ENCODE results near the gene CGB7. TPM values are rescaled to one million over a fixed set of nuclear protein-coding genes. Genes with fewer than 3 reads are reported as not detected.

The CGB7 gene
- total RNA-seq, 1 donor = under 0.01 TPM

DNA sequence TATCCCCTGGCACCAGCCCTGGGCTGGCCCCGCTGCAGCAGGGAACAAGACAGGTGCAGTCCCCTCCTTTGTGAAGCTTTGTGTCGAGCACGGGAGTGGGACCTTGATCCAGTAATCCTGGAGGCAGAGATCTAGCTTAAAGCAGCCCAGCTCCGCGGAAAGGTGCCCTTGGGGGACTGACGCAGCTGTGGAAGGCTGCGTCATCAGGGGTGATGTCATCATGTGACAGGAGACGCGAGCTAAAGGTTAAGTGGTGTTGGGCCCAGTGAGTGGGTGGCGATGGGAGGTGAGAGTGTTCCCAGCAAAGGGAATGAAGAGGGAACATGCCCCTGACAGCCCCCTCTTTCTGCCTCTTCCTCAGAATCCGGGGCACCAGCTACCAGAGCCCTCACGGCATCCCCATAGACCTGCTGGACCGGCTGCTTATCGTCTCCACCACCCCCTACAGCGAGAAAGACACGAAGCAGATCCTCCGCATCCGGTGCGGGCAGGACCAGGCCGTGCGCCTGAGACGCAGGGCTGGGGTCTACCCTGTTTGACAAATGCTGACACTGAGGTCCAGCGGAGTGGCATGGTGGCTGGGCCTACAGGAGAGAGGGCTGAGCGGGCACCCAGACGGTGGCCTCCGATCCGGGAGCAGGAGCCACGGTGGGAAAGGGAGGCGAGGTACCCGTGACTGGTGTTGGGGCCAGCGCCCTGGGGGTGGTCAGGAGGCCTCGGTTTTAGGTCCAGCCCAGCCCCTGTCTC is 43.3 kb downstream of the CGB7 start:
- no peak overlapping the region for H2AFZ ChIP-seq (ENCODE audit: low read length)
- TF ChIP-seq, protein P1, sequence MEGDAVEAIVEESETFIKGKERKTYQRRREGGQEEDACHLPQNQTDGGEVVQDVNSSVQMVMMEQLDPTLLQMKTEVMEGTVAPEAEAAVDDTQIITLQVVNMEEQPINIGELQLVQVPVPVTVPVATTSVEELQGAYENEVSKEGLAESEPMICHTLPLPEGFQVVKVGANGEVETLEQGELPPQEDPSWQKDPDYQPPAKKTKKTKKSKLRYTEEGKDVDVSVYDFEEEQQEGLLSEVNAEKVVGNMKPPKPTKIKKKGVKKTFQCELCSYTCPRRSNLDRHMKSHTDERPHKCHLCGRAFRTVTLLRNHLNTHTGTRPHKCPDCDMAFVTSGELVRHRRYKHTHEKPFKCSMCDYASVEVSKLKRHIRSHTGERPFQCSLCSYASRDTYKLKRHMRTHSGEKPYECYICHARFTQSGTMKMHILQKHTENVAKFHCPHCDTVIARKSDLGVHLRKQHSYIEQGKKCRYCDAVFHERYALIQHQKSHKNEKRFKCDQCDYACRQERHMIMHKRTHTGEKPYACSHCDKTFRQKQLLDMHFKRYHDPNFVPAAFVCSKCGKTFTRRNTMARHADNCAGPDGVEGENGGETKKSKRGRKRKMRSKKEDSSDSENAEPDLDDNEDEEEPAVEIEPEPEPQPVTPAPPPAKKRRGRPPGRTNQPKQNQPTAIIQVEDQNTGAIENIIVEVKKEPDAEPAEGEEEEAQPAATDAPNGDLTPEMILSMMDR (IDR thresholded peaks at IDR 0.05; ENCODE audit: extremely low read depth, low read depth, low read length) = no peak
- no peaks in the 10 kb centered on the region for H3K79me2 ChIP-seq (ENCODE audit: insufficient read depth, low read length)
- no peaks in the 10 kb centered on the region for H3K27me3 ChIP-seq (ENCODE audit: insufficient read depth, low read length)
- H3K4me1 ChIP-seq (ENCODE audit: insufficient read depth, low read length) = peaks cover 14% of the 10 kb centered on the region
- no peaks in the 10 kb centered on the region for H4K20me1 ChIP-seq (ENCODE audit: insufficient read depth, low read length)
- no peak overlapping the region for H3K4me2 ChIP-seq (ENCODE audit: insufficient read depth, low read length)
- H3K27ac ChIP-seq (ENCODE audit: low read depth, low read length) = peak overlapping the region; percentile 30
- peaks cover 38% of the 10 kb centered on the region for H3K36me3 ChIP-seq (ENCODE audit: insufficient read depth, low read length)
- H3K9me3 ChIP-seq (ENCODE audit: low read depth, low read length) = no peaks in the 10 kb centered on the region
- peak; percentile 93 for DNase-seq (ENCODE audit: insufficient read length, low spot score, missing footprints)
- no peak overlapping the region for H3K4me3 ChIP-seq (ENCODE audit: insufficient read depth, low read length)

DNA sequence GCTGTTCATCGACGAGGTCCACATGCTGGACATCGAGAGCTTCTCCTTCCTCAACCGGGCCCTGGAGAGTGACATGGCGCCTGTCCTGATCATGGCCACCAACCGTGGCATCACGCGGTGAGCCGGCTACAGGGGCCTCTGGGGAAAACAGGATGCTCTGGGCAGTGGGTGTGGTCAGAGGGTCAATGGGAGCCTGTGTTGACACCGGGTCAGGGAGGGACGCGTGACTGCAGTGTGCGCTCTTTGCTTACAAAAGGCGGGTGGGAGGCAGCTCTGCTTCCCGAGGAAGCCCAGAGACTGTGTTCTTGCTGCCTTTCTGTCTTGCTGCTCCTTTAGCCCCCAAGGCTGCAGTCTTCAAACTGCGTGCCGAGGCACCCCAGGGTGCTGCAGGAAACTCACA is 46.4 kb downstream of the CGB7 start:
- Histone ChIP-seq H3K4me3 (ENCODE audit: insufficient read depth, low read length) (no peak overlapping the region), H3K27me3 (ENCODE audit: insufficient read depth, low read length) (no peaks in the 10 kb centered on the region), H3K4me2 (ENCODE audit: insufficient read depth, low read length) (no peak overlapping the region), H3K36me3 (ENCODE audit: insufficient read depth, low read length) (peaks cover 51% of the 10 kb centered on the region), H2AFZ (ENCODE audit: low read length) (no peak overlapping the region), H3K79me2 (ENCODE audit: insufficient read depth, low read length) (no peaks in the 10 kb centered on the region), H4K20me1 (ENCODE audit: insufficient read depth, low read length) (no peaks in the 10 kb centered on the region), H3K4me1 (ENCODE audit: insufficient read depth, low read length) (no peaks in the 10 kb centered on the region), H3K9me3 (ENCODE audit: low read depth, low read length) (no peaks in the 10 kb centered on the region), H3K27ac (ENCODE audit: low read depth, low read length) (no peak overlapping the region)
- TF ChIP-seq, protein P1 (IDR thresholded peaks at IDR 0.05; ENCODE audit: extremely low read depth, low read depth, low read length) = no peak
- DNase-seq (ENCODE audit: insufficient read length, low spot score, missing footprints) = peak; percentile 9

DNA sequence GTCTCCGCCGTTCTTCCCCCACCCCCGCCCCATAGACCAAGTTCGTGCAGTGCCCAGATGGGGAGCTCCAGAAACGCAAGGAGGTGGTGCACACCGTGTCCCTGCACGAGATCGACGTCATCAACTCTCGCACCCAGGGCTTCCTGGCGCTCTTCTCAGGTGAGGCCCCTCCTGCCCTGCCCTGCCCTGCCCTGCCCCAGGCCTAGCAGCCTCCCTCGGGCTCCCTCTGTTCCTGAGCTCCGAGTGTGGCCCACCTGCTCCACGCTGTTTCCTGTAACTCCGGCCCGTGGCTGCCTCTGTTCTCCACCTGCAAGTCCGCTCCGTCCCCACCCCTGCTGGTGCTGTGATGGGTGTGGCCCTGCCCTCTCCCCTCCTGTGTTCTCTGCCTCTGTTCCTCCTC is 47.1 kb downstream of the CGB7 start:
- H3K4me2 ChIP-seq (ENCODE audit: insufficient read depth, low read length) = no peak overlapping the region
- no peak for DNase-seq (ENCODE audit: insufficient read length, low spot score, missing footprints)
- H4K20me1 ChIP-seq (ENCODE audit: insufficient read depth, low read length) = no peaks in the 10 kb centered on the region
- H2AFZ ChIP-seq (ENCODE audit: low read length) = no peak overlapping the region
- no peaks in the 10 kb centered on the region for H3K4me1 ChIP-seq (ENCODE audit: insufficient read depth, low read length)
- H3K27me3 ChIP-seq (ENCODE audit: insufficient read depth, low read length) = no peaks in the 10 kb centered on the region
- H3K9me3 ChIP-seq (ENCODE audit: low read depth, low read length) = no peaks in the 10 kb centered on the region
- H3K79me2 ChIP-seq (ENCODE audit: insufficient read depth, low read length) = no peaks in the 10 kb centered on the region
- H3K36me3 ChIP-seq (ENCODE audit: insufficient read depth, low read length) = peaks cover 51% of the 10 kb centered on the region
- TF ChIP-seq, protein P1 (IDR thresholded peaks at IDR 0.05; ENCODE audit: extremely low read depth, low read depth, low read length) = no peak
- no peak overlapping the region for H3K4me3 ChIP-seq (ENCODE audit: insufficient read depth, low read length)
- no peak overlapping the region for H3K27ac ChIP-seq (ENCODE audit: low read depth, low read length)

DNA sequence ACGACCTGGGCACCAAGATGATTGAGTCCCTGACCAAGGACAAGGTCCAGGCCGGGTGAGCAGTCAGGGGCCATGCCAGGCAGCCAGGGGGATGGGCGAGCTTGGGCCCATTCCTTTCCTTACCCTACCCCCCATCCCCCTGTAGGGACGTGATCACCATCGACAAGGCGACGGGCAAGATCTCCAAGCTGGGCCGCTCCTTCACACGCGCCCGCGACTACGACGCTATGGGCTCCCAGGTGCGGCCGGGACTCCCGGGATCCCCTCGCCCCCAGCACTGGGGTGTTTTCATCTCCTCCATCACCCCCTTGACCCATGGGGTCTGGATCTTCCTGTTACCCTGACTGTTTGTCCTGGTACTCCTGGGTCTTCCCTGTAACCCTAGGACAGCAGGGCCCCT is 47.7 kb downstream of the CGB7 start:
- Histone ChIP-seq H3K27me3 (ENCODE audit: insufficient read depth, low read length) (no peaks in the 10 kb centered on the region), H4K20me1 (ENCODE audit: insufficient read depth, low read length) (no peaks in the 10 kb centered on the region), H3K4me2 (ENCODE audit: insufficient read depth, low read length) (no peak overlapping the region), H3K36me3 (ENCODE audit: insufficient read depth, low read length) (peaks cover 51% of the 10 kb centered on the region), H3K4me3 (ENCODE audit: insufficient read depth, low read length) (no peak overlapping the region), H3K79me2 (ENCODE audit: insufficient read depth, low read length) (no peaks in the 10 kb centered on the region), H3K27ac (ENCODE audit: low read depth, low read length) (no peak overlapping the region), H3K9me3 (ENCODE audit: low read depth, low read length) (no peaks in the 10 kb centered on the region), H2AFZ (ENCODE audit: low read length) (no peak overlapping the region), H3K4me1 (ENCODE audit: insufficient read depth, low read length) (no peaks in the 10 kb centered on the region)
- peak; percentile 8 for DNase-seq (ENCODE audit: insufficient read length, low spot score, missing footprints)
- TF ChIP-seq, protein P1 (IDR thresholded peaks at IDR 0.05; ENCODE audit: extremely low read depth, low read depth, low read length) = no peak

Data from osteoblast (primary cell).